Measurements from ENCODE around the gene REN. TPM values are rescaled to one million over a fixed set of nuclear protein-coding genes. Genes with fewer than 3 reads are reported as not detected.

The REN gene
- total and polyA plus RNA-seq, 12 donors = 0.24 to 3.6 (median 0.95) TPM; not detected in 3

GRCh38 chr1:204180133-204180532, 14.0 kb upstream of the REN start:
- intact Hi-C loops (cut with DNase I) = no loop called here

GRCh38 chr1:204178487-204179281, 12.5 kb upstream of the REN start:
- TF ChIP-seq CTCF (IDR thresholded peaks at IDR 0.05) (no peak), POLR2A (IDR thresholded peaks at IDR 0.05) (no peak)
- Histone ChIP-seq H3K36me3 (replicated peaks in 1 of 2) (no peaks in the 10 kb centered on the region), H3K4me3 (no peak overlapping the region), H3K27me3 (no peaks in the 10 kb centered on the region), H3K4me1 (replicated peaks in 1 of 2) (no peaks in the 10 kb centered on the region), H3K9me3 (replicated peaks in 1 of 3) (no peaks in the 10 kb centered on the region), H3K27ac (no peak overlapping the region)
- intact Hi-C loops (cut with DNase I) = no loop called here
- DNase-seq = no peak
- WGBS, 4 donors = 82 to 98% (median 88%) methylated on average over 6 to 7 of the region's 7 CpGs

More at GRCh38 chr1:204180133-204180532, 14.0 kb upstream of the REN start:
- Histone ChIP-seq H3K9me3 (replicated peaks in 1 of 3) (no peaks in the 10 kb centered on the region), H3K4me1 (replicated peaks in 1 of 2) (no peaks in the 10 kb centered on the region), H3K27me3 (no peaks in the 10 kb centered on the region), H3K36me3 (replicated peaks in 1 of 2) (no peaks in the 10 kb centered on the region), H3K27ac (no peak overlapping the region), H3K4me3 (no peak overlapping the region)
- TF ChIP-seq POLR2A (IDR thresholded peaks at IDR 0.05) (no peak), CTCF (IDR thresholded peaks at IDR 0.05) (no peak)
- DNase-seq = no peak
- 85 to 89% (median 88%) methylated on average over 6 of the region's 6 CpGs for WGBS, 4 donors

GRCh38 chr1:204177133-204177532, 11.0 kb upstream of the REN start:
- H3K9me3 ChIP-seq (replicated peaks in 1 of 3) = no peaks in the 10 kb centered on the region
- H3K4me3 ChIP-seq = no peak overlapping the region
- no peak overlapping the region for H3K27ac ChIP-seq
- intact Hi-C loops (cut with DNase I) = no loop called here
- no peak for DNase-seq
- 43 to 58% (median 51%) methylated on average over 4 of the region's 4 CpGs for WGBS, 4 donors
- TF ChIP-seq CTCF (IDR thresholded peaks at IDR 0.05) = no peak
- no peak for TF ChIP-seq POLR2A (IDR thresholded peaks at IDR 0.05)
- H3K27me3 ChIP-seq = no peaks in the 10 kb centered on the region
- no peaks in the 10 kb centered on the region for H3K4me1 ChIP-seq (replicated peaks in 1 of 2)
- no peaks in the 10 kb centered on the region for H3K36me3 ChIP-seq (replicated peaks in 1 of 2)

- intact Hi-C loops (cut with DNase I) = no loop called here
- no peak for DNase-seq
- TF ChIP-seq POLR2A (IDR thresholded peaks at IDR 0.05) = no peak
- no peak for TF ChIP-seq CTCF (IDR thresholded peaks at IDR 0.05)
- Histone ChIP-seq H3K4me1 (replicated peaks in 1 of 2) (no peaks in the 10 kb centered on the region), H3K9me3 (replicated peaks in 1 of 3) (no peaks in the 10 kb centered on the region), H3K27ac (no peak overlapping the region), H3K36me3 (replicated peaks in 1 of 2) (no peaks in the 10 kb centered on the region), H3K27me3 (no peaks in the 10 kb centered on the region), H3K4me3 (no peak overlapping the region)
- 78 to 89% (median 82%) methylated on average over 5 of the region's 5 CpGs for WGBS, 4 donors
These were observed 9.9 kb upstream of the REN start for GRCh38 chr1:204176049-204176448.
